ENCODE measurements around the gene GALNT14. TPM values are rescaled to one million over a fixed set of nuclear protein-coding genes. Genes with fewer than 3 reads are reported as not detected.

GALNT14 gene
- total RNA-seq, 1 donor, result 0.72 TPM

- DNase-seq (ENCODE audit: low read depth), result no peak
These were observed 56.7 kb downstream of the GALNT14 start for GRCh38 chr2:31081492-31081891.

GRCh38 chr2:31080361-31080760 is 57.9 kb downstream of the GALNT14 start:
- no peak for DNase-seq (ENCODE audit: low read depth)
- H3K4me3 ChIP-seq (ENCODE audit: low read depth, low read length), result no peak overlapping the region
- no peak for TF ChIP-seq CTCF (IDR thresholded peaks at IDR 0.05; ENCODE audit: insufficient read depth, low read length)

More at GRCh38 chr2:31081492-31081891, 56.7 kb downstream of the GALNT14 start:
- H3K4me3 ChIP-seq (ENCODE audit: low read depth, low read length), result no peak overlapping the region
- TF ChIP-seq CTCF (IDR thresholded peaks at IDR 0.05; ENCODE audit: insufficient read depth, low read length), result no peak

DNA sequence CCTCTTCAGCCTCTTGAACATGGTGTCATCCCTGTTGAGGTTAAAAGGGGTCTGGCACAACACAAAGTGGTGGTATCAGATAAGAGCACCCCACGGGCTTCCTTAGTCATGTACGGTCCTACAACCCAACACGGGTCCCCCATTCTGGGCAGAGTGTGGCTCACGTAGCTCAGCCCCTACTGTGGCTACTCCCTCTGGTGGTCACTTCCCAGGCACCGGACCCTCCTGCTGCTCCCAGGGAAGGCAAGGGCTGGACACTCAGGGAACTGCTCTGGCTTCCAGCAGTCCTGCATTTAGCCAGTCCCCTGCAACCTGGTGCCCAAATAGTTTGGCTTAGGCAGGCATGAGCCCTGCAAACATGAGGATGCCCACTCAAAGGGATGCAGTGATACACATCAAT is 58.6 kb downstream of the GALNT14 start:
- no peak for TF ChIP-seq CTCF (IDR thresholded peaks at IDR 0.05; ENCODE audit: insufficient read depth, low read length)
- H3K4me3 ChIP-seq (ENCODE audit: low read depth, low read length), result no peak overlapping the region
- no peak for DNase-seq (ENCODE audit: low read depth)

DNA sequence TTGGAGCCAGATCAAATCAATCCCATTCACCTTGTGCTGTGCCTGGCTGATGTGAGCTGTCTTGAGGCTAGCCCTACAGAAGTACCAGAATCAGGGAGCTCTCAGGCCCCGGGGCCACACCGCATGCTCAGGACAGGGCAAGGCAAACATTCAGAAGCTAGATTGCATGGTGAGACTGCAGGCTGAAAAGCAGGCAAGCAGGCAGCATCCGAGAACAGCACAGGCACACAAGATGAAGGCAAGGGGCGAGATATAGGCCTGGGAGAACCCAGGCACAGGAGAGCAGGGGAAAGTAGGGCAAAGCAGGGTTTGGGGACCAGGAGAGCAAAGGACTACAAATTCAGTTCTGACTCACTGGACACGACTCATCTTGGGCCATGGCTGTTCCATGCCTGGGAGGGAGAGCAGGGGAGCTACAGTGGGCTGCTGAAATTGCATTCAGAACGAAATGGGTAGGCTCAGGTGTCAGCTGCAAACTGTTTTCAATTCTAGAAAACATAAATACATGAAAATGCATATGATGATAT is 59.6 kb downstream of the GALNT14 start:
- no peak for DNase-seq (ENCODE audit: low read depth)
- no peak overlapping the region for H3K4me3 ChIP-seq (ENCODE audit: low read depth, low read length)
- no peak for TF ChIP-seq CTCF (IDR thresholded peaks at IDR 0.05; ENCODE audit: insufficient read depth, low read length)

DNA sequence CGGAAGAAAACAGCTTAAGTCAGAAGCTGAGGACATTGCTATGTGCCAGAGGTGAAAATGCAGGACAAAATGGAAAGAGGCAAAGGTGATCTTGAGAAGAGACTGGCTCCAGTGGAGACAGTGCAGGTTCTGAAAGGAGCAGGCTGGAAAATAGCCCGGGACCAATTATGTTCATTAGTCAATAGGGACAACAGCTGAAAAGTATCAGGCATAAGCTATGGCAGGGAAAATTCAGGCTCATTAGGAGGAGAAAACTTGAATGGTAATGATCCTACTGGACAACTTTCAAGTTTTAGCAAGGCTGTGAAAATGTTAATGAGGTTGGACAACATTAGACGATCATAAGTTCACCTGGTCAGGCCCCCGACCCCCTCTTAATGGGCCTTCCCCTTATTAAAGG is 60.2 kb downstream of the GALNT14 start:
- TF ChIP-seq CTCF (IDR thresholded peaks at IDR 0.05; ENCODE audit: insufficient read depth, low read length), result no peak
- no peak for DNase-seq (ENCODE audit: low read depth)
- H3K4me3 ChIP-seq (ENCODE audit: low read depth, low read length), result no peak overlapping the region

- no peak overlapping the region for H3K4me3 ChIP-seq (ENCODE audit: low read depth, low read length)
- DNase-seq (ENCODE audit: low read depth), result peak; percentile 12
- no peak for TF ChIP-seq CTCF (IDR thresholded peaks at IDR 0.05; ENCODE audit: insufficient read depth, low read length)
These were observed 62.2 kb downstream of the GALNT14 start for GRCh38 chr2:31075941-31076590.

DNA sequence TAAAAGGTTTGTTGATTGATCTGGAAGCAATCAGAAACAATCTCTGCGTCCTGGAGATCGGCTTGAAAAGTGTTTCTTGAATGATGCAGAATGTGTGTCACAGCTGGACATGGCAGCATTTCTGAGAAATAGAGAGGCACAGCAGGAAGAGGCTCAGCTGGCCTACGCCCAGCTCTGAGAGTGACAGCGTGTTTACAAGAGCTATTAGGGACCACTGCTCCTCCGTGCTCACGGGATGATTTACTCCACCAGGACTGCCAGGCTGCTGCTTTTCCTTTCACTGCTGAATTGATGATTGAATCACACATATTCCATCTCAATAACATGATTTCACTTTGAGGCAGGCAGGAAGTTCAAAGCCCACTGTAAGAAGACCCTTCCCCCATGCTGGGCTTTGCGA is 62.8 kb downstream of the GALNT14 start:
- TF ChIP-seq CTCF (IDR thresholded peaks at IDR 0.05; ENCODE audit: insufficient read depth, low read length), result no peak
- no peak overlapping the region for H3K4me3 ChIP-seq (ENCODE audit: low read depth, low read length)
- no peak for DNase-seq (ENCODE audit: low read depth)

Data from fibroblast of the aortic adventitia (primary cell).